HepG2 (cell line): ENCODE measurements around the gene CCDC122. TPM values are rescaled to one million over a fixed set of nuclear protein-coding genes. Genes with fewer than 3 reads are reported as not detected.
A peak's percentile ranks its signal among the peaks of the same experiment; 100 is the strongest.

Experiments
- BATF2 ChIP-seq: sonication (generic); formaldehyde crosslinking; IDR thresholded peaks from 2 replicates; pipeline ENCODE4 v1.8.0; 2022; ENCODE audit warnings: mild to moderate bottlenecking, missing genetic modification reagents, moderate library complexity
- CBX1 ChIP-seq: IDR thresholded peaks from one replicate; pipeline ENCODE4 v1.6.1; 2016; ENCODE audit warnings: antibody characterized with exemption, low read depth
- CREM ChIP-seq, 2 experiments: sonication (generic) in 1 of 2; formaldehyde crosslinking in 1 of 2; IDR thresholded peaks; 2 replicates each; pipeline versions ENCODE4 v1.4.0 to v1.6.1; 2016 to 2020; ENCODE audit warnings: antibody characterized with exemption in 1 of 2, mild to moderate bottlenecking in 1 of 2, missing genetic modification reagents in 1 of 2
- E2F1 ChIP-seq: sonication (generic); formaldehyde crosslinking; IDR thresholded peaks from 2 replicates; pipeline ENCODE4 v1.5.0; 2020; ENCODE audit warnings: missing genetic modification reagents
- GPBP1L1 ChIP-seq: sonication (generic); formaldehyde crosslinking; IDR thresholded peaks from 2 replicates; pipeline ENCODE4 v1.5.0; 2020; ENCODE audit warnings: mild to moderate bottlenecking, missing genetic modification reagents
- NFAT5 ChIP-seq: sonication (generic); formaldehyde crosslinking; IDR thresholded peaks from 2 replicates; pipeline ENCODE4 v1.4.0; 2020; ENCODE audit warnings: missing genetic modification reagents
- NR1H2 ChIP-seq: sonication (generic); formaldehyde crosslinking; IDR thresholded peaks from 2 replicates; pipeline ENCODE4 v1.8.1; 2022; ENCODE audit warnings: low read depth, missing genetic modification reagents, borderline replicate concordance
- ZGPAT ChIP-seq: IDR thresholded peaks from 2 replicates; pipeline ENCODE4 v1.6.1; 2016; ENCODE audit warnings: mild to moderate bottlenecking
- ZNF343 ChIP-seq: sonication (generic); formaldehyde crosslinking; IDR thresholded peaks from 2 replicates; pipeline ENCODE4 v1.4.0; 2020; ENCODE audit warnings: mild to moderate bottlenecking, missing genetic modification reagents
- ZNF512B ChIP-seq: sonication (generic); formaldehyde crosslinking; IDR thresholded peaks from 2 replicates; pipeline ENCODE4 v1.5.1; 2020; ENCODE audit warnings: missing genetic modification reagents, mild to moderate bottlenecking, borderline replicate concordance
- ZNF605 ChIP-seq: sonication (generic); formaldehyde crosslinking; IDR thresholded peaks from 2 replicates; pipeline ENCODE4 v1.8.0; 2022; ENCODE audit warnings: mild to moderate bottlenecking, missing genetic modification reagents
- ZNF629 ChIP-seq: sonication (generic); formaldehyde crosslinking; conservative IDR thresholded peaks from 2 replicates; pipeline ENCODE4 v1.5.0; 2020; ENCODE audit warnings: missing genetic modification reagents
- ZNF740 ChIP-seq: sonication (generic); formaldehyde crosslinking; IDR thresholded peaks from 2 replicates; pipeline ENCODE4 v1.4.0; 2020; ENCODE audit warnings: missing genetic modification reagents
- polyA plus RNA-seq, 8 experiments: library from polyadenylated mRNA; depleted of rRNA in 3 of 8; stranded (reverse) in 7 of 8; unstranded in 1 of 8; fragments of >200 nt; fragmentation: Illumina TruSeq in 4 of 8; extraction: Trizol in 4 of 8; gene quantifications; 2 replicates each; pipeline versions ENCODE4 v1.2.1 to v1.2.3, GENCODE V29; 2011 to 2016; ENCODE audit warnings: low read depth in 4 of 8, missing spikeins in 1 of 8, mixed read lengths in 1 of 8; ENCODE audit not compliant: insufficient read depth in 1 of 8
- total RNA-seq, 5 experiments: library from RNA; depleted of rRNA; stranded (reverse); fragments of >200 nt; fragmentation: Illumina TruSeq; extraction: Trizol; gene quantifications; 2 replicates each; pipeline ENCODE4 v1.2.3, GENCODE V29; 2016; ENCODE audit warnings: low read depth in 1 of 5

Gene CCDC122
- total and polyA plus RNA-seq, 2 of the 13 experiments (the other 11 are each of a cell fraction or from before 2014, with no cell fraction given): 0.32 to 3.5 TPM

GRCh38 chr13:43878892-43879754 is at the start of gene CCDC122 (continued):
- TF ChIP-seq ZGPAT: peak; percentile 80; the same call in 1 of the 2 replicates
- no peak; the same call in 1 of the 2 replicates for TF ChIP-seq ZNF629 (CRISPR knock-in tag)
- TF ChIP-seq GPBP1L1: no peak
- 0 out of 2 replicates have a peak, but pooled peaks have one; percentile 39 for TF ChIP-seq ZNF740
- TF ChIP-seq NFAT5 (CRISPR knock-in tag): no peak
- no peak for TF ChIP-seq CBX1
- TF ChIP-seq CREM (IDR thresholded peaks at IDR 0.05): no peak
- TF ChIP-seq CREM (CRISPR knock-in tag; IDR thresholded peaks at IDR 0.05): no peak
- peak; percentile 44; the same call in 1 of the 2 replicates for TF ChIP-seq E2F1 (CRISPR knock-in tag)
- peak; percentile 93 for TF ChIP-seq ZNF605 (CRISPR knock-in tag)
- TF ChIP-seq NR1H2 (CRISPR knock-in tag): peak; percentile 98
- TF ChIP-seq BATF2 (CRISPR knock-in tag): peak; percentile 90; the same call in 1 of the 2 replicates
- no peak for TF ChIP-seq ZNF343
- no peak for TF ChIP-seq ZNF512B (CRISPR knock-in tag)
